Measurements from ENCODE around the gene ZC3H11A.
"Not testable (repeated sequence)": the region's sequence is repeated elsewhere in the genome, so short reads cannot be mapped to it uniquely, and the experiment has no call there.

The ZC3H11A gene

DNA sequence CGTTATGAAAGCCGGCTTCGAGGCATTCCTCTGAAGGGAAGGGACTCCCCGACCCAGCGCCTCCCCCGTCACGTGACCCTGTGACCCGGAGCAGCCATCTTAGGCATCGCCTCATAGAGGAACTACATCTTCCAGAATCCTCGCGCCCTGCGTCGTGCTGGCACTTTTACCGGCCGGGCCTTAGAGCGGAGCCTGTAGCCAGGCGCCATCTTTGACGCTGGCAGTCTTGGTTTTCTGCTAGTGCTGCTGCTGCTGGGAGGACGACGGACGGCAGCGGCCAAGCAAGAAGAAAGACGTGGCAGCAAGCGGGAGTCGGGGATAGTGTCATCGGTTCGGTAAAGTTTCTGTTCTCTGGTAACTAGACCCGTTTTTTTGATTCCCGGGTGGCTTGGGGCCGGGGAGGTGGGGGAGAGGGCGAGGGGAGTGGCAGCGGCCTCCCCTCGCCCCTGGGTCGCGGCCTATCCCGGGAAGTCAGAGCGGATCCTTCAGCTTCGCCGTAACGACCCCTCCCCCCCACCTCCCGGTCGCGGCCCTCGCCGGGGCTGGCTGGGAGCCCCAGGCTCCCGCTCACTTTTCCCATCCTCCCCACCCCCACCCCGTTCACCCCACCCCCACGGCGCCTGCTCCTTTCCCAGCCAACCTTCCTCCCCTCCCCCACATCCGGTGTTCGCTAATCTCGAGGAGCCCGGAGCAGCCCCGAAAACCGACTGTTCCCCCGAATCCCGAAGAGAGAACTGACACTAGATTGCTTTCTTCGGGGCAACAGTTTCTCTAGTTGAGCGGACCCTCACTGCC is at the start of gene ZC3H11A, which contains the start of gene ZBED6:
Gene ZC3H11A (plus strand): TSS at position 183 of the 795 bp plus-strand sequence. CDS start 21,448 bp downstream, outside the sequence.
Gene ZBED6 (plus strand): TSS at position 183 of the 795 bp plus-strand sequence. CDS start 1,900 bp downstream, outside the sequence.
- TF ChIP-seq, protein P1, sequence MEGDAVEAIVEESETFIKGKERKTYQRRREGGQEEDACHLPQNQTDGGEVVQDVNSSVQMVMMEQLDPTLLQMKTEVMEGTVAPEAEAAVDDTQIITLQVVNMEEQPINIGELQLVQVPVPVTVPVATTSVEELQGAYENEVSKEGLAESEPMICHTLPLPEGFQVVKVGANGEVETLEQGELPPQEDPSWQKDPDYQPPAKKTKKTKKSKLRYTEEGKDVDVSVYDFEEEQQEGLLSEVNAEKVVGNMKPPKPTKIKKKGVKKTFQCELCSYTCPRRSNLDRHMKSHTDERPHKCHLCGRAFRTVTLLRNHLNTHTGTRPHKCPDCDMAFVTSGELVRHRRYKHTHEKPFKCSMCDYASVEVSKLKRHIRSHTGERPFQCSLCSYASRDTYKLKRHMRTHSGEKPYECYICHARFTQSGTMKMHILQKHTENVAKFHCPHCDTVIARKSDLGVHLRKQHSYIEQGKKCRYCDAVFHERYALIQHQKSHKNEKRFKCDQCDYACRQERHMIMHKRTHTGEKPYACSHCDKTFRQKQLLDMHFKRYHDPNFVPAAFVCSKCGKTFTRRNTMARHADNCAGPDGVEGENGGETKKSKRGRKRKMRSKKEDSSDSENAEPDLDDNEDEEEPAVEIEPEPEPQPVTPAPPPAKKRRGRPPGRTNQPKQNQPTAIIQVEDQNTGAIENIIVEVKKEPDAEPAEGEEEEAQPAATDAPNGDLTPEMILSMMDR (IDR thresholded peaks at IDR 0.05; ENCODE audit: low read depth, low read length): no peak
- H3K4me3 ChIP-seq (ENCODE audit: low read depth, low read length): peak within 1 kb of the TSS; percentile 76

DNA sequence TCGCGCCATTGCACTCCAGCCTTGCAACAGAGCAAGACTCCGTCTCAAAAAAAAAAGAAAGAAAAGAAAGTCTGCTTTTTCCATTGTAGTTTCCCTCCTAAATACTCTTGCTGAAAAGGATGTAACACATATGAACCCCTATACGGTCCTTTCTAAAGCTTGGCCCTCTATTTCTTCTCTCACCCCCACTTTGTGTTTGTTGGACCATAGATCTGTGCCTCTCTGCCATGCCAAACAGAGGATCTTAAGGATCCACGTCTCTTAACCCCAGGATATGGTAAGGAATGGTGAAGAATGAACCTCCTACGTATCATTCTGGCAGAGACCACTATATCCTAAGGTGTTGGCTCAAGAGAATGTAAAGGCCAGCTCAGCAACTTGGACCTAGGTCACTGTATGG is 49.1 kb upstream of the ZC3H11A start:
- TF ChIP-seq, protein P1 (IDR thresholded peaks at IDR 0.05; ENCODE audit: low read depth, low read length): no peak
- H3K4me3 ChIP-seq (ENCODE audit: low read depth, low read length): no peak overlapping the region

DNA sequence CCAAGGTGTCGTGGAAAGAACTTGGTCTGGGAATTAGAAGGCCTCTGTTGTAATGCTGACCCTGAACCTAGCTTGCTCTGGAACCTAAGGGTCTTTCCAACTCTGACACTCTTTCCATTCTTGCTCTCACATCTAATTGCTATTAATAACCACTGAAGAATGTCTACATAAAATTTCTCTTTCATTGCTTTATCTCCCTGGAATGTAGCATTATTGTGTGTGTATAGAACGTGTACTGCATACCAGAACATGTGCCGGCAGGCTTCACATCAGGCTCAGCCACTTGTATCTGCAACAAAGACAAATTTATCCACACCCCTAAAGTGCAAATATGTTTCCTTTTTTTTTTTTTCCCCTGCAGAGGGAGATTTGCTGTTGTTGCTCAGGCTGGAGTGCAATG is 44.4 kb upstream of the ZC3H11A start:
- H3K4me3 ChIP-seq (ENCODE audit: low read depth, low read length): no peak overlapping the region
- TF ChIP-seq, protein P1 (IDR thresholded peaks at IDR 0.05; ENCODE audit: low read depth, low read length): no peak

DNA sequence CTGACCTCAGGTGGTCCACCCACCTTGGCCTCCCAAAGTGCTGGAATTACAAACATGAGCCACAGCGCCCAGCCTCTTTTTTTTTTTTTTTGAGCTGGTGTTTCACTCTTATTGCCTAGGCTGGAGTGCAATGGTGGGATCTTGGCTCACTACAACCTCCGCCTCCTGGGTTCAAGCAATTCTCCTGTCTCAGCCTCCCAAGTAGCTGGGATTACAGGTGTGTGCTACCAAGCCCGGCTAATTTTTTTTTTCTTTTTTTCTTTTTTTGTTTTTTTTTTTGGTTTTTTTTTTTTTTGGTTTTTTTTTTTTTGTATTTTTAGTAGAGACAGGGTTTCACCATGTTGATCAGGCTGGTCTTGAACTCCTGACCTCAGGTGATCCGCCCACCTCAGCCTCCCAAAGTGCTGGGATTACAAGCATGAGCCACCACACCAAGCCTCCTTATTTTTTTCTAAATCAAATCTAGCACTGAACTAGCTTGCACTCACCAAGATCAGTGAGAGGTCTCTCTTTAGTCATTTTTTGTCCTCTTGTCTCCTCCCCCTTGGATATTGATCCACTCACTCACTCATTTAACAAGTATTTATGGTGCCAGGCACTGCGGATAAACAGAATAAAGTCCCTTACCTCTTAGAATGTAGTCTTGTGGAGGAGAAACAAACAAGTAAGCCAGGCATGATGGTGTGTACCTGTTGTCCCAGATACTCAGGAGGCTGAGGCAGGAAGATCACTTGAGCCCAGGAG is 43.6 kb upstream of the ZC3H11A start:
- not testable (repeated sequence) for H3K4me3 ChIP-seq (ENCODE audit: low read depth, low read length)

DNA sequence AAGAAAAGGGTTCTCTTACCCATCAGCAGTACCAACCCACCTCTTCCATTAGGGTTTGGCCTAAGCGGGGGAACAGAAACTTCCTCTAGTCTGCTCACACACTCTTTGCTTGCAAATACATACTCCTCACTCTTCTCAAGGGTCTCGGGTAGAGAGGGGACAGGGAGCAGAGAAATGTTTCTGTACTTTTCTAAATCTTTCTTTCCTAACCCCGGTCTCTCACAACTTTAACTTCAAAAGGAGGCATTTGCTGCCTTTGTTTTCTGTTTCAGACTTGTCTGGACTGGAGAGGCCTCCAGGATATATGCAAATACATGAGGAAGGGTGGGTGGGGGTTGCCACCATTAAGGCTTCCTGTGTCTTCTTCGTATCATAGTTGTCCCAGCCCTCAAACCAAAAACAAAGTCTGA is 41.0 kb upstream of the ZC3H11A start:
- TF ChIP-seq, protein P1 (IDR thresholded peaks at IDR 0.05; ENCODE audit: low read depth, low read length): no peak

DNA sequence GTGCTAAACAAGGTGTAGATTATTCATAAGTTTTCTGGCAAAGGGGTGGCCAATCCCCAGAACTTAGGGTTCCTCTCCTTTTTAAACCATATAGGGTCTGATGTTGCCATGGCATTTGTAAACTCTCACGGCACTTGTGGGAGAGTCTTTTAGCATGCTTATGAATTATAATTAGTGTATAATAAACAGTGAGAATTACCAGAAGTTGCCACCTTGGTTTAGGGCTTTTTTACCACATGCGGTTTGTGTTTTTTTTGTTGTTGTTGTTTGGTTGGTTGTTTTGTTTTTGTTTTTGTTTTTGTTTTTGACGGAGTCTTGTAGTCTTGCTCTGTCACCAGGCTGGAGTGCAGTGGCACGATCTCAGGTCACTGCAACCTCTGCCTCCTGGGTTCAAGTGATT is 39.4 kb upstream of the ZC3H11A start:
- no peak overlapping the region for H3K4me3 ChIP-seq (ENCODE audit: low read depth, low read length)
- TF ChIP-seq, protein P1 (IDR thresholded peaks at IDR 0.05; ENCODE audit: low read depth, low read length): no peak

More for the DNA sequence above, 41.0 kb upstream of the ZC3H11A start:
- no peak overlapping the region for H3K4me3 ChIP-seq (ENCODE audit: low read depth, low read length)

DNA sequence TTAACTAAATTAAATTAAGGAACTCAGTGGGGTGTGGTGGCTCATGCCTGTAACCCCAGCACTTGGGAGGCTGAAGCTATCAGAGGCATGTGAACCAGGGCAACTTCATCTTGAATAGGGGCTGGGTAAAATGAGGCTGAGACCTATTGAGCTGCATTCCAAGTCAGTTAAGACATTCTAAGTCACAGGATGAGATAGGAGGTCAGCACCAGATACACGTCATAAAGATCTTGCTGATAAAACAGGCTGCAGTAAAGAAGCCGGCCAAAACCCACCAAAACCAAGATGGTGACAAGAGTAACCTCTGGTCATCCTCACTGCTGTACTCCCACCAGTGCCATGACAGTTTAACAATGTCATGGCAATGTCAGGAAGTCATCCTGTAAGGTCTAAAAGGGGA is 36.7 kb upstream of the ZC3H11A start:
- H3K4me3 ChIP-seq (ENCODE audit: low read depth, low read length): not testable (repeated sequence)

DNA sequence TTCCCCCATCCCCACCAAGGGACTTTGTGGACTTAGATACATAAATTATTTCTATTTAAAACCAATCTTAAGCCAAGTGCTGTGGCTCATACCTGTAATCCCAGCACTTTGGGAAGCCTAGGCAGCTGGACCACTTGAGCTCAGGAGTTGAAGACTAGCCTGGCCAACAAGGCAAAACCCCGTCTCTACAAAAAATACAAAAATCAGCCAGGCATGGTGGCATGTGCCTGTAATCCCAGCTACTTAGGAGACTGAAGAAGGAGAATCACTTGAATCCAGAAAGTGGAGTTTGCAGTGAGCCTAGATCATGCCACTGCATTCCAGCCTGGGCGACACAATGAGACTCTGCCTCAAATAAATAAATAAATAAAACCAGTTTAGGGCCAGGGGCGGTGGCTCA is 34.9 kb upstream of the ZC3H11A start:
- TF ChIP-seq, protein P1 (IDR thresholded peaks at IDR 0.05; ENCODE audit: low read depth, low read length): no peak
- H3K4me3 ChIP-seq (ENCODE audit: low read depth, low read length): no peak overlapping the region

DNA sequence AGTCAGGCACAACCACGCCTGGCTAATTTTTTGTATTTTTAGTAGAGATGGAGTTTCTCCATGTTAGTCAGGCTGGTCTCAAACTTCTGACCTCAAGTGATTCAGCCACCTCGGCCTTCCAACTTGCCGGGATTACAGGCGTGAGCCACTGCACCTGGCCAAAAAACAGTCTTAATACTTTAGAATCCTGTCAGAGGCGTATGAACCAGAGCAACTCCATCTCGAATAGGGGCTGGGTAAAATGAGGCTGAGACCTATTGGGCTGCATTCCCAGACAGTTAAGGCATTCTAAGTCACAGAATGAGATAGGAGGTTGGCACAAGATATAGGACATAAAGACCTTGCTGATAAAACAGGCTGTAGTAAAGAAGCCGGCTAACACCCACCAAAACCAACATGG is 33.5 kb upstream of the ZC3H11A start:
- H3K4me3 ChIP-seq (ENCODE audit: low read depth, low read length): not testable (repeated sequence)
